GM12892 (cell line): ENCODE data around the gene RUFY2.
"Not testable (repeated sequence)": the region's sequence is repeated elsewhere in the genome, so short reads cannot be mapped to it uniquely, and the experiment has no call there.

ENCODE experiments used
- DNase-seq: peaks from one replicate; pipeline ENCODE4 v3.0.0; 2011; ENCODE audit not compliant: insufficient read length
- FAIRE-seq: peaks from 2 replicates; lab custom pipeline; 2011; peaks lifted over from hg19 to GRCh38; lab: Jason Lieb, UNC
- POLR2A ChIP-seq: IDR thresholded peaks from 2 replicates; pipeline ENCODE4 v1.6.1; 2011; ENCODE audit warnings: low read depth, low read length, control low read depth
- POLR2AphosphoS5 ChIP-seq: IDR thresholded peaks from 2 replicates; pipeline ENCODE4 v1.6.1; 2011; ENCODE audit warnings: low read depth, low read length, control low read depth
- TAF1 ChIP-seq: IDR thresholded peaks from 2 replicates; pipeline ENCODE4 v1.6.1; 2011; ENCODE audit warnings: low read depth, mild to moderate bottlenecking, control low read depth, low read length, borderline replicate concordance

RUFY2 gene

GRCh38 chr10:68333440-68334431 lies 73.3 kb downstream of the RUFY2 start:
- DNase-seq (no peak), FAIRE-seq (no peak)
- TF ChIP-seq TAF1 (no peak), POLR2A (no peak), POLR2AphosphoS5 (no peak)

GRCh38 chr10:68333058-68333395 lies 74.0 kb downstream of the RUFY2 start:
- DNase-seq (no peak), FAIRE-seq (no peak)
- TF ChIP-seq POLR2AphosphoS5 (no peak), POLR2A (no peak), TAF1 (no peak)

DNA sequence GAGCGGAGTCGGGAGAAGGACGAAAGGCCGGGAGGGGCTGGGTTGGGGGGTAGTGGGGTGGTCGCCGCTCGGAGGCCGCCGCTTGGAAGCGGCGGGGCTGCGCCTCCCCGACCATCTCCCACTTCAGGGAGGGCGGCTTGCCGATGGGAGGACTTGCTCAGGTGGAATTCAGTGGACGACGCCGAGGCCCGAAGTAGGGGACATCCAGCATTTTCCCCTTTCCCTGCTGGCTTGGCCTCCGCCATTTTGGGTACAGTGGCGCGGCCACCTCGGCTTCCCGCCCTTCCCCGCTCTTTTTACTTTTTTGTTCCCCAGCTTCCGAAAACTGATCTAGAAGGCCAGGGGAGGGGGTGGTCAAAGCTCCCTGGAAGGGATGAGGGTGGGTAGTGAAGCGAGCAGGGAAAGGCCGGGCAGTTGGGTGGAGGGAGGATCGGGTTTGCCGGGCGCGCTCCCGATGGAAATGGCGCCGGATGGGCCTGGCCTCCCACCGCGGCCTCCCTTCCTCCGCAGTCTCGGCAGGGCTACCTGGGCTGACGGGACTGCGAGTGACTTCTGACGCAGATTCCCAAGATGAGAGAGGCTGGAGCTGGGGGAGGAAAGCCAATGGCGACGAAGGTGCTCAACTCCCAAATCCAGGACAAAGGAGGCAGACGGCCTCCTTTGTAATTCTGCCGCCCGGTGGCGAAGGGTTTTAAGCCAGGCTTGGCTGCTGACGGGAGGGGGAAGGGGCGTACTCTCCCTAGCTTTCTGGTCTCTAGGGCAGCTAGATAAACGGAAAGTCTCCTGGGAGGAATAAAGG lies 74.6 kb downstream of the RUFY2 start, which contains the start of gene PBLD:
Gene PBLD, minus strand, starts transcription at position 670 of the 799 bp plus-strand sequence. CDS start 26,084 bp downstream, outside the sequence.
- no peak for FAIRE-seq
- TF ChIP-seq POLR2AphosphoS5, result peak; percentile 74
- peak; percentile 71 for TF ChIP-seq POLR2A
- no peak for TF ChIP-seq TAF1
- peak; percentile 27 for DNase-seq

- DNase-seq (peak; percentile 83), FAIRE-seq (peak; percentile 98)
- TF ChIP-seq POLR2A (peak; percentile 99), POLR2AphosphoS5 (peak; percentile 99), TAF1 (peak; percentile 100)
Observed at GRCh38 chr10:68331455-68332258, 75.4 kb downstream of the RUFY2 start, which contains the start of gene HNRNPH3. Gene HNRNPH3, plus strand, starts transcription at chr10:68332064. Its CDS starts 5,158 bp downstream, at chr10:68337222.

DNA sequence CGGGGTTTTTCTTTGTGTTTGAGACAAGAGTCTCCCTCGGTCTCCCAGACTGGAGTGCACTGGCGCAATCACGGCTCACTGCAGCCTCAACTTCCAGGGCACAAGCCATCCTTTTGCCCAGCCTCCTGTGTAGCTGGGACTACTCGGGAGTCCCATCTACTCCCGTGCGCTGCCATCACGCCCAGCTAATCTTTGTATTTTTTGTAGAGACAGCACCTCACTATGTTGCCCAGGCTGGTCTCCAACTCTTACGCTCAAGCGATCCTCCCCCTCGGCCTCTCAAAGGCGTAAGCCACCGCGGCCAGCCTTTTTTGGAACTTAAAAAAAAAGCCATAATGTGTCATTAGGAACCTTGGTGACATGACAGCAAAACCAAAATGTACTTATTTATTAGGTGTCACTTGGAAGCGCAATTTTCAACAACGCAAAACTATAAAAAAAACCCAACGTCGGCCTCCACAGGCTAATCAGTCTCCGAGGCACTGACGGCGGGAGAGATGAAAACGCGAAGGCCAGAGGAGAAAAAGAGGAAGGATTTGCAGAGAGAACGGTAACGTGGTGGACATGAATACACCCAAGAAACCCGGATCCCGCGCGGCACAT lies 76.1 kb downstream of the RUFY2 start:
- FAIRE-seq (no peak), DNase-seq (no peak)
- no peak for TF ChIP-seq POLR2A
- TF ChIP-seq POLR2AphosphoS5, result no peak
- TF ChIP-seq TAF1, result no peak

GRCh38 chr10:68329506-68329861 lies 77.6 kb downstream of the RUFY2 start:
- DNase-seq (no peak), FAIRE-seq (no peak)
- TF ChIP-seq POLR2AphosphoS5 (no peak), POLR2A (no peak), TAF1 (no peak)

- FAIRE-seq (no peak), DNase-seq (no peak)
- TF ChIP-seq POLR2AphosphoS5, result no peak
- no peak for TF ChIP-seq TAF1
- TF ChIP-seq POLR2A, result no peak
Observed at GRCh38 chr10:68327889-68328786, 78.9 kb downstream of the RUFY2 start.

GRCh38 chr10:68324396-68324795 lies 82.7 kb downstream of the RUFY2 start:
- not testable (repeated sequence) for FAIRE-seq, DNase-seq

- DNase-seq, result no peak
- FAIRE-seq, result no peak
- no peak for TF ChIP-seq POLR2A
- no peak for TF ChIP-seq TAF1
- TF ChIP-seq POLR2AphosphoS5, result no peak
Observed at GRCh38 chr10:68318331-68319059, 88.6 kb downstream of the RUFY2 start.
